Panc1 (cell line): ENCODE measurements around the gene NYAP1.

Experiments
- CTCF ChIP-seq: fragments of 450-650 bp; IDR thresholded peaks from 2 replicates; pipeline ENCODE4 v1.5.1; 2017; ENCODE audit warnings: mild to moderate bottlenecking
- POLR2AphosphoS5 ChIP-seq: IDR thresholded peaks from 2 replicates; pipeline ENCODE4 v1.6.1; 2012; ENCODE audit warnings: mild to moderate bottlenecking, low read depth, low read length, moderate library complexity
- TF ChIP-seq, protein P1 (sequence below), 2 experiments: IDR thresholded peaks; 2 replicates each; pipeline ENCODE4 v1.6.1; 2011 to 2012; ENCODE audit warnings: low read depth in 2 of 2, control low read depth in 1 of 2, low read length in 1 of 2, mild to moderate bottlenecking in 1 of 2, moderate library complexity in 1 of 2; ENCODE audit not compliant: insufficient read depth in 1 of 2

DNA sequence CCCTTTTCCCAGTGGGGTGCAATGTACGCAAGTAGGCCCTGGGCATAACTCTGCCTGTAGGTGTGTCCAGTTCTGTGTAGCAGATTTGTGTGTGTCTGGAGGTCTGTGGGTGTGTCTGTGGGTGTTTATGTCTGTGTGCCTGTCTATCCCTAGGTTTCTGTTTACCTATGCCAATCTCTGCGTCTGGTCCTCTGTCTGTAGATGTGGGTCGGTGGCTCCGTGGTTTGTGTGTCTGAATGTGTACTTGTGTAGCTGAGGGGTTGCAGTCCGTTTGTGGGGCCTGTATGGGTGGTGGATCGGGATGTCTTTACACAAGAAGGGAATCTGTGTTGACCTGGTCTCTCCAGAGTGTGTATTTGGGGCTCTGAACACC, 932 bp downstream of the NYAP1 start:
- TF ChIP-seq CTCF (no peak), POLR2AphosphoS5 (no peak)
- TF ChIP-seq, protein P1, sequence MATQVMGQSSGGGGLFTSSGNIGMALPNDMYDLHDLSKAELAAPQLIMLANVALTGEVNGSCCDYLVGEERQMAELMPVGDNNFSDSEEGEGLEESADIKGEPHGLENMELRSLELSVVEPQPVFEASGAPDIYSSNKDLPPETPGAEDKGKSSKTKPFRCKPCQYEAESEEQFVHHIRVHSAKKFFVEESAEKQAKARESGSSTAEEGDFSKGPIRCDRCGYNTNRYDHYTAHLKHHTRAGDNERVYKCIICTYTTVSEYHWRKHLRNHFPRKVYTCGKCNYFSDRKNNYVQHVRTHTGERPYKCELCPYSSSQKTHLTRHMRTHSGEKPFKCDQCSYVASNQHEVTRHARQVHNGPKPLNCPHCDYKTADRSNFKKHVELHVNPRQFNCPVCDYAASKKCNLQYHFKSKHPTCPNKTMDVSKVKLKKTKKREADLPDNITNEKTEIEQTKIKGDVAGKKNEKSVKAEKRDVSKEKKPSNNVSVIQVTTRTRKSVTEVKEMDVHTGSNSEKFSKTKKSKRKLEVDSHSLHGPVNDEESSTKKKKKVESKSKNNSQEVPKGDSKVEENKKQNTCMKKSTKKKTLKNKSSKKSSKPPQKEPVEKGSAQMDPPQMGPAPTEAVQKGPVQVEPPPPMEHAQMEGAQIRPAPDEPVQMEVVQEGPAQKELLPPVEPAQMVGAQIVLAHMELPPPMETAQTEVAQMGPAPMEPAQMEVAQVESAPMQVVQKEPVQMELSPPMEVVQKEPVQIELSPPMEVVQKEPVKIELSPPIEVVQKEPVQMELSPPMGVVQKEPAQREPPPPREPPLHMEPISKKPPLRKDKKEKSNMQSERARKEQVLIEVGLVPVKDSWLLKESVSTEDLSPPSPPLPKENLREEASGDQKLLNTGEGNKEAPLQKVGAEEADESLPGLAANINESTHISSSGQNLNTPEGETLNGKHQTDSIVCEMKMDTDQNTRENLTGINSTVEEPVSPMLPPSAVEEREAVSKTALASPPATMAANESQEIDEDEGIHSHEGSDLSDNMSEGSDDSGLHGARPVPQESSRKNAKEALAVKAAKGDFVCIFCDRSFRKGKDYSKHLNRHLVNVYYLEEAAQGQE (IDR thresholded peaks at IDR 0.05; ENCODE audit: insufficient read depth in 1 of 2, low read depth in 2 of 2, low read length in 1 of 2): no peak
